Adrenal gland (tissue), 12 donors: Measurements from ENCODE around the gene CCSER1. TPM values are rescaled to one million over a fixed set of nuclear protein-coding genes. Genes with fewer than 3 reads are reported as not detected.

Experiments
- DNase-seq, 7 donors: peaks; one replicate each; pipeline ENCODE4 v3.0.0-alpha.2; 2019 to 2020
- H3K27ac ChIP-seq, 5 donors: fragments of 200-600 bp; sonication (generic) in 4 of 5; 1 replicate in 3 of 5; 2 replicates in 2 of 5; pipeline versions ENCODE4 v1.5.1 to v1.8.0; 2016 to 2020; ENCODE audit warnings: mild to moderate bottlenecking in 1 of 5
- H3K27me3 ChIP-seq: fragments of 200-600 bp; 2 replicates; pipeline ENCODE4 v1.8.0; 2021
- H3K36me3 ChIP-seq, 2 donors: fragments of 200-600 bp; replicated peaks in 1 of 2; 1 replicate in 1 of 2; 2 replicates in 1 of 2; pipeline versions ENCODE4 v1.5.1 to v1.8.0; 2018 to 2022
- H3K4me1 ChIP-seq, 2 donors: fragments of 200-600 bp; replicated peaks in 1 of 2; 1 replicate in 1 of 2; 2 replicates in 1 of 2; pipeline versions ENCODE4 v1.5.1 to v1.8.0; 2018 to 2021
- H3K4me3 ChIP-seq, 4 donors: fragments of 200-600 bp; sonication (generic) in 3 of 4; one replicate each; pipeline ENCODE4 v1.5.1; 2016 to 2018
- H3K9me3 ChIP-seq, 3 donors: fragments of 200-600 bp; sonication (generic) in 1 of 3; replicated peaks in 1 of 3; 1 replicate in 2 of 3; 2 replicates in 1 of 3; pipeline versions ENCODE4 v1.5.1 to v1.8.0; 2016 to 2021
- POLR2A ChIP-seq, 2 donors: fragments of 450-650 bp; IDR thresholded peaks; one replicate each; pipeline ENCODE4 v1.6.1; 2017; ENCODE audit warnings: antibody characterized with exemption in 2 of 2, mild to moderate bottlenecking in 2 of 2, moderate library complexity in 1 of 2
- WGBS, 4 donors: extraction: QIAGEN DNeasy Blood & Tissue Kit in 2 of 4; methylation state at CpG; one replicate each; pipeline versions ENCODE4 v1.1.5 to v1.1.7; 2013 to 2017; 5-methylcytosine and 5-hydroxymethylcytosine counted together
- intact Hi-C, 2 donors: fragments of 100-400 bp; cut with DNase I; formaldehyde crosslinking; loops; one replicate each; pipeline versions ENCODE4 v1.14.1 to v1.15.0; 2022 to 2023
- polyA plus RNA-seq, 3 donors: library from polyadenylated mRNA; stranded (reverse); fragments of 200-250 nt in 2 of 3; fragments of 350-450 nt in 1 of 3; fragmentation: Illumina TruSeq in 1 of 3; extraction: RNeasy Lipid Tissue Mini Kit (QIAGEN cat#74804) in 1 of 3; gene quantifications; one replicate each; pipeline ENCODE4 v1.2.3, GENCODE V29; 2013 to 2014
- total RNA-seq, 9 donors: library from RNA; depleted of rRNA in 4 of 9; stranded (reverse); fragments of >200 nt in 4 of 9; fragments of 120-200 nt in 1 of 9; fragmentation: NEBNext Ultra II Directional in 1 of 9; extraction: Animal tissue kit (Norgen Biotek cat#: 25700) in 1 of 9; gene quantifications; one replicate each; pipeline versions ENCODE4 v1.1.0 to v1.2.4, GENCODE V29; 2013 to 2023
- TF ChIP-seq, protein P1 (sequence below), 6 experiments: fragments of 450-650 bp in 4 of 6; fragments of 200-600 bp in 2 of 6; sonication (generic) in 1 of 6; IDR thresholded peaks; 1 replicate in 5 of 6; 2 replicates in 1 of 6; pipeline versions ENCODE4 v1.5.1 to v1.8.0; 2016 to 2021; ENCODE audit warnings: antibody characterized with exemption in 6 of 6, mild to moderate bottlenecking in 2 of 6, moderate library complexity in 1 of 6
- donor health status: healthy with polysubstance abuse.
- donor health status: Bipolar disorder and iron deficiency.
- donor health status: DM: yes; HTN: yes; CAD: no.
- donor health status: DM: no; HTN: no; CAD: no.
- donor health status: DM: no; HTN: no; CAD: no.
- donor health status: DM: yes; HTN: yes; CAD: no.

Gene CCSER1
- total and polyA plus RNA-seq, 12 donors: 0.14 to 11.7 (median 2.3) TPM; not detected in 1

DNA sequence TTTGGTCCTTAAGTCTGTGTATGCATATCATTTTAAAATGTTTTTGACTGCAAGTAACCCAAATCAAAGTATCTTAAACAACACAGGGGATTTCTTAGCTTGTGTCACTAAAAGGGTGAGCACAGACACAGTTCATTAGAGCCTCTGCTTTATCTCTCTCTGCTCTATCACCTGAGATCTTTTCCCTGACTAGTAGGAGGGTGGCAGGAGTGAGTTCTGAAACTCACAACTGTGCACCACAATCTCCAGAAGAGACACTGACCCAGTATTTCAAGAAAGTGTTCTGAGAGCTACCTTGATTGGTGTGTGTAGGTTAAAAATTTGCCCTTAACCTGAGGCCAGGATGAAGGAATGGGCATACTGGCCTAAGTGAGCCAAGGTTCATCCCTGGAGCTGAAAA, 24.8 kb downstream of the CCSER1 start:
- H3K9me3 ChIP-seq: no peaks in the 10 kb centered on the region
- no peak overlapping the region for H3K27ac ChIP-seq
- intact Hi-C loops: no loop called here
- no peaks in the 10 kb centered on the region for H3K4me1 ChIP-seq
- H3K27me3 ChIP-seq: no peaks in the 10 kb centered on the region
- DNase-seq: no peak
- H3K36me3 ChIP-seq: no peaks in the 10 kb centered on the region
- TF ChIP-seq, protein P1, sequence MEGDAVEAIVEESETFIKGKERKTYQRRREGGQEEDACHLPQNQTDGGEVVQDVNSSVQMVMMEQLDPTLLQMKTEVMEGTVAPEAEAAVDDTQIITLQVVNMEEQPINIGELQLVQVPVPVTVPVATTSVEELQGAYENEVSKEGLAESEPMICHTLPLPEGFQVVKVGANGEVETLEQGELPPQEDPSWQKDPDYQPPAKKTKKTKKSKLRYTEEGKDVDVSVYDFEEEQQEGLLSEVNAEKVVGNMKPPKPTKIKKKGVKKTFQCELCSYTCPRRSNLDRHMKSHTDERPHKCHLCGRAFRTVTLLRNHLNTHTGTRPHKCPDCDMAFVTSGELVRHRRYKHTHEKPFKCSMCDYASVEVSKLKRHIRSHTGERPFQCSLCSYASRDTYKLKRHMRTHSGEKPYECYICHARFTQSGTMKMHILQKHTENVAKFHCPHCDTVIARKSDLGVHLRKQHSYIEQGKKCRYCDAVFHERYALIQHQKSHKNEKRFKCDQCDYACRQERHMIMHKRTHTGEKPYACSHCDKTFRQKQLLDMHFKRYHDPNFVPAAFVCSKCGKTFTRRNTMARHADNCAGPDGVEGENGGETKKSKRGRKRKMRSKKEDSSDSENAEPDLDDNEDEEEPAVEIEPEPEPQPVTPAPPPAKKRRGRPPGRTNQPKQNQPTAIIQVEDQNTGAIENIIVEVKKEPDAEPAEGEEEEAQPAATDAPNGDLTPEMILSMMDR (IDR thresholded peaks at IDR 0.05): no peak
- no peak for TF ChIP-seq POLR2A (IDR thresholded peaks at IDR 0.05)
- H3K4me3 ChIP-seq: no peak overlapping the region

GRCh38 chr4:90159193-90159592, 32.0 kb downstream of the CCSER1 start:
- Histone ChIP-seq H3K4me3 (no peak overlapping the region), H3K4me1 (peaks cover 0 to 3% of the 10 kb centered on the region in 2 donors), H3K27me3 (no peaks in the 10 kb centered on the region), H3K27ac (no peak overlapping the region), H3K36me3 (no peaks in the 10 kb centered on the region), H3K9me3 (no peaks in the 10 kb centered on the region)
- TF ChIP-seq, protein P1 (IDR thresholded peaks at IDR 0.05): no peak
- TF ChIP-seq POLR2A (IDR thresholded peaks at IDR 0.05): no peak
- intact Hi-C loops: no loop called here
- WGBS, 4 donors: 23 to 67% (median 29%) methylated on average over 1 of the region's 1 CpG
- no peak for DNase-seq

DNA sequence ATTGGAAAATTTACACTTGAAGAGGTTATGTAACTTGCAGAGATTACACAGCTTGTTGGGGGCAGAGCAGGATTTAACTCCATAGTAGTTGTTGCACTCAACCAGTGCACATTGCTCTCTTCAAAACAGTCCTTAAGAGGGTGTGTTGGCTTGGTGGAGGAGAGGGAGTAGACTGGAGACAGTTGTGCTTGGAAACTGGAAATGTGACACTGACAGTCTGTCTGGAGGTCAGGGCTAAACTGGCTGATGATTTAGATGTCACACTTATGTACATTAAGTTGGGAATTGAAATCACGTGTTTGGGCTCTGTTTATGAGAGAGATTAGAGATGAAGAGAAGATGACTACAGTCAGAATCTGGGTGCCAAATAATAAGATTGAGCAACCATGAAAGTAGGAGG, 32.9 kb downstream of the CCSER1 start:
- H3K27ac ChIP-seq: no peak overlapping the region
- DNase-seq: no peak
- no peak overlapping the region for H3K4me3 ChIP-seq
- H3K36me3 ChIP-seq: no peaks in the 10 kb centered on the region
- TF ChIP-seq POLR2A (IDR thresholded peaks at IDR 0.05): no peak
- TF ChIP-seq, protein P1 (IDR thresholded peaks at IDR 0.05): no peak
- intact Hi-C loops: no loop called here
- peaks cover 0 to 3% of the 10 kb centered on the region in 2 donors for H3K4me1 ChIP-seq
- no peaks in the 10 kb centered on the region for H3K9me3 ChIP-seq
- WGBS, 4 donors: 26 to 55% (median 39%) methylated on average over 1 of the region's 1 CpG
- H3K27me3 ChIP-seq: no peaks in the 10 kb centered on the region

DNA sequence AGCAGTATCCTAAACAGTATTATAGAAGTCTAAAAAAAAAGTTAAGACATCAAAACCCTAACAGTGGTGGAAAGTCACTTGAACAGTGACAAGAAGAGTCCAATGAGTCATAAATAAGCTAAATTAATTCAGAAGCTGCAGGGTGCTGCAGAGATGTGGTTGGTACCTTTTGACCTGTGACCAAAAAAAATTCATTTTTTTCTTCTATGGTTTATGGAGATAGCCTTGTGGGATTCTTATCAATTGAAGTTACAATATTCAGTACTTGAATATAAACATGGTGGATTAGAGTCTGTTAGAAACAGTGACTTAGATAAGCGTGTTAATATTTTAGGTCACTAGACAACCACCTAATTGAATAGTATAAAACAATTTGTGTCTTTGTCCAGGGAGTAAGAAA, 35.4 kb downstream of the CCSER1 start:
- Histone ChIP-seq H3K4me1 (peaks cover 0 to 3% of the 10 kb centered on the region in 2 donors), H3K36me3 (no peaks in the 10 kb centered on the region), H3K9me3 (no peaks in the 10 kb centered on the region), H3K27me3 (no peaks in the 10 kb centered on the region), H3K27ac (no peak overlapping the region), H3K4me3 (no peak overlapping the region)
- no peak for DNase-seq
- TF ChIP-seq POLR2A (IDR thresholded peaks at IDR 0.05): no peak
- TF ChIP-seq, protein P1 (IDR thresholded peaks at IDR 0.05): no peak
- 47 to 74% (median 71%) methylated on average over 1 of the region's 1 CpG for WGBS, 4 donors
- intact Hi-C loops: no loop called here
